ENCODE measurements around the gene NLRP9.

The NLRP9 gene

GRCh38 chr19:55672418-55672817 lies 65.8 kb downstream of the NLRP9 start:
- DNase-seq = no peak

- no peak for DNase-seq
Observed at GRCh38 chr19:55671054-55671378, 67.2 kb downstream of the NLRP9 start.

GRCh38 chr19:55670280-55671053 lies 67.7 kb downstream of the NLRP9 start:
- no peak for DNase-seq

GRCh38 chr19:55669418-55670279 lies 68.6 kb downstream of the NLRP9 start:
- no peak for DNase-seq

GRCh38 chr19:55668603-55669348 lies 69.4 kb downstream of the NLRP9 start:
- no peak for DNase-seq

- DNase-seq = no peak
Observed at GRCh38 chr19:55667958-55668357, 70.2 kb downstream of the NLRP9 start.

- DNase-seq = no peak
Observed at GRCh38 chr19:55667511-55667910, 70.7 kb downstream of the NLRP9 start.

- no peak for DNase-seq
Observed at GRCh38 chr19:55667006-55667381, 71.2 kb downstream of the NLRP9 start.

GRCh38 chr19:55666343-55667005 lies 71.7 kb downstream of the NLRP9 start:
- no peak for DNase-seq

GRCh38 chr19:55663846-55664536 lies 74.2 kb downstream of the NLRP9 start:
- no peak for DNase-seq

- DNase-seq = no peak
Observed at GRCh38 chr19:55661826-55662225, 76.4 kb downstream of the NLRP9 start.

- DNase-seq = no peak
Observed at GRCh38 chr19:55660991-55661390, 77.2 kb downstream of the NLRP9 start.

- no peak for DNase-seq
Observed at GRCh38 chr19:55660404-55660803, 77.8 kb downstream of the NLRP9 start.

GRCh38 chr19:55659822-55660221 lies 78.4 kb downstream of the NLRP9 start:
- DNase-seq = no peak

- no peak for DNase-seq
Observed at GRCh38 chr19:55658846-55659459, 79.2 kb downstream of the NLRP9 start.
